Activated CD8-positive, alpha-beta memory T cell treated with anti-CD3 and anti-CD28 coated beads, Interleukin-2, amount 50 U/mL, for 4 hours (primary cell): ENCODE measurements around the gene ANKLE1.

ENCODE experiments used
- DNase-seq: peaks from one replicate; pipeline ENCODE4 v3.0.0-alpha.2; 2020

ANKLE1 gene

DNA sequence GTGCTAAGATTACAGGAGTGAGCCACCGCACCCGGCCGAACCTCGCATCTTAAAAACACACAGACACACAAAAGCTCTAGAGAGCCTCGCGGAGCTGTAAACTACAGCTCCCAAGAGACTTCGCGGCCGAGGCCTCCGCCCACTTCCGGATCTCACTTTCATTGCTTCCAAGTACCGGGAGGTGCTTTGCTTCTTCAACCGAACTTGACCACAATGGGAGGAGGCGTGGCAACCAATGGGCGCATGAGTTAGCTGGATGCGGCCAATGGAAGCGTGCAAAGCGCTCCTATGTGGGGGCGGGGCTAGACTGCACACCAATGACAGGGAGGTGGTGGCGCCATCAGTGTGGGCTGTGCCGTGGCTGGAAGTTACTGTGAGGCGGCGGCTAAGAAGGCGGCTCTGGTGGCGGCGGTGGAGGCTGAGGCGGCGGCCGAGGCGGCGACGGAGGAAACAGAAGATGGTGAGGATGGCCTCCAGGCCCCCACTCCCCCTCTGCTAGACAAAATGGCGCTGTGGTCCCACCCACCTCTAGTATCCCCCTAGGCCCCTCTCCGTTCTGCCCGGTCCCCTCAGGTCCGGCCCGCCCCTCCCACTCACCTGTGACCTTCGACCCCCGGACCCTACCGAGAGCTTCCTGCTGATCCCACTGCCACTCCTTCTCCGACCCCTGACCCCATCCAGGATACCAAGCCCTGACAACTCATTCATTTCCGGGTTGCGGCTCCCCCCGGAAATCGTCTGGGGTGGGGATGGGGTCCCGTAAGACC is 27.7 kb downstream of the ANKLE1 start, which contains the start of gene DDA1:
DDA1 (plus strand) TSS at position 366 of the 767 bp plus-strand sequence; CDS start at position 458, 92 bp downstream.
- DNase-seq: peak; percentile 98

- DNase-seq: no peak
These were observed 28.3 kb downstream of the ANKLE1 start for GRCh38 chr19:17309965-17310461.

DNA sequence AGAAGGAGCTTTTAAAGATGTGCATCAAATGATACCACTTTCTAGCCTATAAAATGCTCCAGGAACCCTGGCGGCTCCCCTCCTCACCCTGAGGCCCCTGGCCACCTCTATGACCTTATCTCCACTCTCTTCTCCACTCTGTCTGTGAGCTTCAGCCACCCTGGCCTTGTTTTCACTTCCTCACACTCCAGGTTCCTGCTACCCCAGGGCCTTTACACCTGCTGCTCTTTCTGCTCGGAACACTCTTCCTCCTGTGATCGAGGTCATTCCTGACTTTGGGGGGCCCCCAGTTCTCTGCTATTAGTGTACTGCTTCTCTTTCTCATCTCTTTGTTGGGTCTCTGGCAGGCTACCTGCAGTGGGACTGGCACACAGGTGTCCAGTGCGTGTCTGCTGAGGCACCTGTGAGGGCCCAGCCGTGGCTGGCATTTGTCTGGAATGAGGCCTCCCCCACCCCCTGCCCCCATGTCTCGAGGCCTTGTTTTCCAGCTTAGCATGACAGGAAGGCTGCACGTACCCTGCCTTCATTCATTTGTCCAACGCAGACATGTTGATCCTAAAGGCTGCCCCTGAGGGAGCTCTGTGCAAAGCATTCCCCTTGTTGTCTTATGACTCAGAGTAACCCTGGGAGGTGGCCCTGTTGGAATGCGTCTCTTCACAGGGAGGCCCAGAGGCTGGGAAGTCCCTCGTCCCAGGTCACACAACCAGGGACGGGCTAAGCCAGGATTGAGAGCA is 29.9 kb downstream of the ANKLE1 start:
- no peak for DNase-seq

DNA sequence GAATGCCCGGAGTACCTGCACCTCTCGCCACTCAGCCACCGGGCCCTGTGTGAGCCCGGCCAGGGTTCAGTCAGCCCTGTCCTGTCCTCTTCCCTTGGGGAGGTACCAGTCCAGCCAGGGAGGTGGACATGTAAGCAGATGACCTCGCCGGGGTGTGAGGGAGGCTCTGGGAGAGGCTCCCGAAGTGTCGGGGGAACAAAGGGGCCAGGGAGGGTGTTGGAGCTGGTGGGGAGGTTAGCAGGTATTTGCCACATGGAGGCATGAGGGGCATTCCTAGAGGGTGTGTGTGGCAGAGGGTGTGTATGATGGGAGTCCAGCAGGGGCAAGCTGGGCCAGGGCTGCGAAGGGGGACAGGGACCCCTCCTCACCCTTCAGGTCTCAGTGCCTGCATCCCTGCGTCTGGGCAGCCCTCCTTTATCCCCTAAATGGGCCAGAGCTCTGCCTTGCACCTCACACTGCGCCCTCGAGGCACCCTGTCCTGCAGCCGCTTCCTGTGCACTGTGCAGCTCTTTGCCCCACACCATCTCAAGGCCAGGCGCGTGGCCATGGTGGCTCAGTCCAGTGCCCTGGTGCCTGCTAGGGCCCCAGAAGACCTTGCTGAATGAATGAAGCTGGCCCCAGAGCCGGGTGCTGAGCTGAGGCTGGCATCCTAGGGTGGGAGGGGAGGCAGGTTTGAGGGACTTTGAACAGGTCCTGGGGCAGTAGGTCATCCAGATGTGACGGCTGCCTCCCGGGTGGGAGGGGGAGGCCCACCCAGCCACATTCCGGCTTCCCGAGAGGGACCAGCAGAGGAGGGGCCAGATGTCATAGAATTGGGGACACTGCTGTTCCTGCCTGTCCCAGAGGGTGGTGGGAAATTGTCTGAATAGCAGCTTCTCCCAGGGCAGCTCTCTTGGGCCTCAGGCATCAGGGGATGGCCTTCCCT is 30.8 kb downstream of the ANKLE1 start:
- no peak for DNase-seq

DNA sequence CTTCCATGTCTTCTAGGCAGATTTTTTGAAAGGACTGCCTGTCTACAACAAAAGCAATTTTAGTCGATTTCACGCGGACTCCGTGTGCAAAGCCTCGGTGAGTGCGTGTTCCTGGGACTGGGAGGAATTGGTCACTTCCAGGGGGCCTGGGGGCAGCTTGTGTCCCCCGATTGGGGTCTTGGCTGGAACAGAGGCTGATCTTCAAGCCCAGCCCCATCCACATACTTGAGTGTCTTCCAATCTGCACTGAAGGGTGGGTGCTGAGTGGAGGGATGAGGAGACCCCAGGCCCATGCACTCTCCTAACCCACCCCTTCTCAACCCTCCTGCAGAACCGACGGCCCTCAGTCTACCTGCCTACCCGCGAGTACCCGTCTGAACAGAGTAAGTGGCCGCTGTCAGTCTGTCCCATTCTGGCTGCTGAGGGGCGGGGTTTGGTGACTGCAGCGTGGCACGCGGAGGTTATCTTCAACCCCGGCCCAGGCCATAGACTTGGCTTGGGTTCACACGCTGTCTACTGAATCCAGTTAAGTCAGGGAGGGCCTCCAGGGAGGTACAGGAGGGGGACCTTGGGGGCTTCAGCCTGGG is 32.4 kb downstream of the ANKLE1 start:
- no peak for DNase-seq

DNA sequence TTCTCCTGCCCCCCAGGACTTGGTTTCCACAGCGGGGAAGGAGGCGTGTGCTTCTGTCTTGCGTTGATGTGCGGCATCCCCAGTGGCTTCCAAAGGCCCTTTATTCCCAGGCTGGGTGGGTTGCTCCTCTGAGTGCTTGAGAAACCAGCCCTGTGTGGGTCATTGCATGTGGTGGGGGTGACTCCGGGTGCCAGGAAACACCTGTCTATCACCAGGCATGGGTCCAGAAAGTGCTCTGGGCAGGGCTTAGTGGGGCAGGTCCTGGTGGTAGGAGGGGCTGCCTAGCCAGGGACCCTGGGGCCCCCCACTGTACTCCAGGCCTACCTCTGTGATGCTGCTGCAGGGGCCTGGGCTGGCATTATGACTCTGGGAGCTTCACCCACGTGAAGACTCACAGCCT is 37.3 kb downstream of the ANKLE1 start:
- DNase-seq: no peak

GRCh38 chr19:17319473-17320238 is 38.0 kb downstream of the ANKLE1 start:
- no peak for DNase-seq

GRCh38 chr19:17320435-17320834 is 38.7 kb downstream of the ANKLE1 start:
- DNase-seq: no peak

GRCh38 chr19:17321655-17322489 is 40.2 kb downstream of the ANKLE1 start:
- no peak for DNase-seq

DNA sequence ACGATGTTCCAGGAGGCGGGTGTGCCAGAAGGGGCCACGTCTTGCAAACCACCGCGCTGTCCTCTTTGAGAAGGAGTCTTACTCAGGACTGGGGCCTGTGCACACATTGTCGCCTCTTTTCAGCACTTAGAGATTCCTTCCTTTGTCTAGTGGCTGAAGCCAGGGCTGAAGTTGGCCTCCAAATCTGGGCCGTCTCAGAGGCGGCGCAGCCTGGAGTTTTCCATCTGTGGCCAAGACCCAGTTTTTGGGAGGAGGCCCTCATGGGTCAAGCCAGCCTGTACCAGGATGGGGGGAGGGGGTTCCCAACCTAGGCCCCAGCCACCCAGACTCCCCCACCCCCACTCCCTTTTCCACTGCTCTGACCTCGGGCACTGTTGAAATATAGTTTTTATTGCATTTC is 41.2 kb downstream of the ANKLE1 start:
- no peak for DNase-seq

DNA sequence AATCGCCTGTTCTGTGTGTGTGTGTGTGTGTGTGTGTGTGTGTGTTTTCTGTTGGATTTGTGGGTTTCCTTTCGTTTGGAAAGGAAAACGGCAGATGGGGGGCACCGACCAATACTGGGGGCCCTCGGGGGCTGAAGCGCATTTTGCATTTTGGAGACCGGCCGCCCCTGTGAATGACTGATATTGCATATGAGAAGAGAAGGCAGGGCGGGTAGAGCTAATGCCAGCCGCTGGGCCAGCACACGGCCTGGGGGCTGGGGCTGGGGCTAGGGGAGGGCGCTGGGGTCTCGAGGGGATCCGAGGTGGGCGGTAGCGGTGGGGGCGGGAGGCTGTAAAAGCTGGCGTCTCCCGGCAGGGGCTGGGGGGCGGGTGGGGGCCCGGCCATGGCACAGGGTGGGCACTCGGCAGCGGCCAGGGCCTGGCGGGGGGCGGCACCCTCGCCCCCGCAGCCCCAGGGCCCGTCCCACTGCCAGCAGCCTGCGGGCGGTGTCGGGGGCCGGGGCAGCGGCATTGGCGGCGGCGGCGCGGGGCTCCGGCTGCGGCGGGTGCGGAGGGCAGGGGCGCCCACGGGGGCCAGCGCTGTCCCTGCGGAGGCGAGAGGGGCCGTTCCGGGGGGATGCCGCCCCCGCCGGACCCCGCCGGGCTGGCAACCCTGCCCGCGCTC is 41.7 kb downstream of the ANKLE1 start:
- no peak for DNase-seq

DNA sequence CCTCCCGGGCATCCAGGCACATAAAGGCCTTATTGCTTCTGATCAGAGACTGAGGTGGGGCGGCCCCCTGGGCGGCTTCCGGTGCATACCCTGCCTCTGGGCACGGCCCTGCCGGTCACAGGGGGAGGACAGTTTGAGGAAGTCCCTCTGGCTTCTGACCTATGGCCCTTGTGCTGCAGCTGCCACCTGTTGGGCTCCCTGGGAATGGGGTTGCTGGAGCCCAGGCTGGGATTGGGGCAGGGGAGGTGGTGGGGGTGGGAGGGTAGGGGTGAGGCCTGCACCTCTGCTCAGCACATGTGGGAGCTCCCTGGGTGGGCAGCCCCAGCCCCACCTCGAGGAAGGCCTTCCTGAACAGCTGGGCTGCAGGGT is 42.2 kb downstream of the ANKLE1 start:
- DNase-seq: no peak

DNA sequence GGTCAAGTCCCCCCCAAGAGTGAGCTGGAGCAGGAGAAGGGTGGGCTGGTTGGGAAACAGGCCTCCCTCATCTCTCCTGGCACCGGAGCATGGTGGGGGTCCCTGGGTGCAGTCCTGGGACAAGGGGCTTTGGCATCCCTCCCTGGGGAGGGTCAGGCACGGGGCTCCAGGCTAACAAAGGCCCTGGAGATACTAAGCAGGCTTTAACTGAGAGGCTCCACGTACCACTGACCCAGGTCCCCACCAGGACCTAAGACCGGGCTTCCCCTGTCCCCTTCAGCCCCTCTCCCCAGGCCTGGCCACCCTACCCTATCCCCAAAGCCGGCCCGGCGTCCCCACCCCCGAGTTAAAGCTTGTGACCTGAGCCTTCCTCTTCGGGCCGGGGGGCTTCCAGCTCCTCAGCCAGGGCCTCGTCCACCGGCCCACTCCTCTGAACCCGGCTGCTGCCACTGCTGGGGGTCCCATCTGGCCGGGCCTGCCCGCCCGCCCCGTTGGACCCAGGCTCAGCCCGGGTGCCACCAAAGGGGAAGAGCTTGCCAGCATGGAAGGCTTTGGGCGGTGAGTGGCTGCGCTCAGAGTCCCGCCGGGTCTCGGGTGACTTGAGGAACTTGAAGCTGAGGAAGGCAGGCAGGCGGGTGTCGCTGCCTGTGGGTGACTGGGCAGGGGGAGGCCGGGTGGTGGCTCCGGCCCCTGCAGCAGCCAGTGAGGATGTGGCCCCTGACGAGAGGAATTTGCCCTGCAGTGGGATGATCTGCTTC is 42.8 kb downstream of the ANKLE1 start:
- DNase-seq: no peak

GRCh38 chr19:17325133-17325532 is 43.4 kb downstream of the ANKLE1 start:
- no peak for DNase-seq

DNA sequence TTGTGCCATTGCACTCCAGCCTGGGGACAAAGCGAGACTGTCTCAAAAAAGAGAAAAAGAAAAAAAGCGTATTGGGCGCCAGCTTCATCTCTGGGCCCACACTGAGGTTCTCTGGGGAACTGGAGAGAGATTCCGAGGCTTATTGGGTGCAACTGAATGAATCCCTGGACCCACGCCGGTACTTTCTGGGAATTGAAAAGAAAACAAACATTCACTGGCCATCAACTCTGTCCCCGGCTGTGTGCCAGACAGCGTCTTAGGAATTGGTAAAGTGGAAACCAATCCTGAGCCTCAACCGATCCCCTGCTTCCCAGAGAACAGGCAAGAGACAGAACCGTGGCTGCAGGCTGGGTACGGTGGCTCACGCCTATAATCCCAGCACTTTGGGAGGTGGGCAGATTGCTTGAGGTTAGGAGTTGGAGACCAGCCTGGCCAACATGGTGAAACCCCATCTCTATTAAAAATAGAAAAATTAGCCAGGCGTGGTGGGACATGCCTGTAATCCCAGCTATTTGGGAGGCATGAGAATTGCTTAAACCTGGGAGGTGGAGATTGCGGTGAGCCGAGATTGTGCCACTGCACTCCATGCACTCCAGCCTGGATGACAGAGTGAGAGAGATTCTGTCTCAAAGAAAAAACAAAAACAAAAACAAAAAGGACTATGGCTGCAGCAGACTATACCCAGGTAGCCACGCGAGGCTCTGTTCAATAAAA is 44.3 kb downstream of the ANKLE1 start:
- no peak for DNase-seq

- no peak for DNase-seq
These were observed 44.9 kb downstream of the ANKLE1 start for GRCh38 chr19:17326595-17326966.

- no peak for DNase-seq
These were observed 45.5 kb downstream of the ANKLE1 start for GRCh38 chr19:17327068-17327653.
